HG03575 (cell line): ENCODE results near the gene AHCTF1.
"Not testable (repeated sequence)": the region's sequence is repeated elsewhere in the genome, so short reads cannot be mapped to it uniquely, and the experiment has no call there.

Source experiments
- ATAC-seq: cut with Tn5 transposase; IDR thresholded peaks from one replicate; pipeline ENCODE4 v1.9.1; 2021; ENCODE audit not compliant: unreplicated experiment, insufficient number of reproducible peaks, low FRiP score; ENCODE audit errors: extremely low read depth

The AHCTF1 gene

GRCh38 chr1:246860401-246860800 is 71.3 kb downstream of the AHCTF1 start:
- no peak for ATAC-seq

DNA sequence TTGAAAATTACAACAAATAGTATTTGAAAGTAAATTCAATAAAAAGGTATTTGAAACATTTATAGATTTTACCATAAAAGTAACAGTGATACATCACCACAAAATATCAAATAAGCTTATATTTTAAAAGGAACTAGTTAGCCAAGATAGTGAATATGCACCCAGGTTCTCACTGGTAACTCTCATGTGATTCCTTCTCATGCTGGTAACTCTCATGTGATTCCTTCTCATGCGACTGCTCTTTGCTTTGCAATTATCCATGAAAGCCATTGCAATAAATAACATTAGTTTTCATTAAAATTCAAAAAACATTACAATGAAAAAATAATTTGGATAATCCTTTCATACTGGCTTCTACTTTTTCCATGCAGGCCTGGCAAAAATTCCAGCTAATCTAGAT is 75.4 kb downstream of the AHCTF1 start:
- ATAC-seq: no peak

DNA sequence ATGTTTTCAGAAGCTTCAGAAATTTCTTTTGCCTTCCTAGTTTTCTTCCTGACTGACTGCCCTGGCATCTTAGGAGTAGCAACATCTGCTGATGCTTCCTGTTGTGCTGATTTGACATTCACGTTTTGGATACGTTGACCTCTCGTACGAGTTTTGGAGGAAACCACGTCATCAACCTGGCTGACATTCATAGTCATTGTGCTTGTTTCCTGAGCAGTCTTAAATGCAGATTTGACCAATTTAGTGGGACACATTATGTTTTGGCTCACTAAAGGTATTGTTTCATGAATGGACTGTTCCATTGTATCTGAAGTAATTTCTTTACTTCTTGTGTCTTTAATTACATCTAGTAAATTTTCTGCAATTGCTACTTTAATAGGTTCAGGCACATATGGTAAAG is 81.1 kb downstream of the AHCTF1 start:
- ATAC-seq: not testable (repeated sequence)

DNA sequence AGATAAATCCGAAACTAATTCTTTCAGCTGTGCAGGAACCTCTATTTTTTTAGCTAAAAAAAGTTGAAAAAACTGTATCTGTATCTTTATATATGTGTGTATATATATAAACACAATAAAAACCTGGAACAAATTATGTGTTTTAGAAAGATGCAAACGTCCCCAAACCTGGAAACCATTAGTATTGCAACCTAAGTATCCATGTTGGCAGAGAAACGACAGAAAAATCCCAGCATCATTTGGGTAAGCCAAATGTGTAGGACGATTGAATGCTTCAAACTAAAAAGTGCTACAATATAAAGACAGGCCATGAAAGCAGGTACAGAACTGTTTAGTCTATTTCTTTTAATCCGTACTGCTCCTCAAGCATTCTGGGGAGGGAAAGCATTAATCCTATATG is 87.9 kb downstream of the AHCTF1 start:
- ATAC-seq: no peak

DNA sequence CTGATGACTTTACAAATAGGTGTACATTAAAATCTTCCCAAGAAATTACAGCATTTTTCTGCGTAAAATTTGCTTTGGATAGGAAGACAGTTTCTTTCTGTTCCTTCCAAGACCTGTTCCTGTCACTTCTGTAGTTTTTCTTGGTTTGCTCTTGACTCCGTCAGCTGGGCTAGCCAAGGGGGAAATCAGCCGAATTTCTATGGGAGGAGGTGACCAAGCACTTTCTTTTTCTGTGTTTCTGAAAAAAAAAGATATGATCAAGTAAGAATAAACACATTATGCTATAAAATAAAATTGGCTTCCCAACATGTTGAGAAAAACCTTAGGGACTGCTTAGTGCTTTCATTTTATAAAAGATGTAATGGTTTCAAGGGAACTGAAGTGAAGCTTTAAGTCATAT is 91.0 kb downstream of the AHCTF1 start:
- not testable (repeated sequence) for ATAC-seq

GRCh38 chr1:246838118-246838456 is 93.7 kb downstream of the AHCTF1 start:
- no peak for ATAC-seq

- no peak for ATAC-seq
These were observed 94.2 kb downstream of the AHCTF1 start for GRCh38 chr1:246837418-246838117.

GRCh38 chr1:246836209-246836966 is 95.4 kb downstream of the AHCTF1 start:
- ATAC-seq: no peak

DNA sequence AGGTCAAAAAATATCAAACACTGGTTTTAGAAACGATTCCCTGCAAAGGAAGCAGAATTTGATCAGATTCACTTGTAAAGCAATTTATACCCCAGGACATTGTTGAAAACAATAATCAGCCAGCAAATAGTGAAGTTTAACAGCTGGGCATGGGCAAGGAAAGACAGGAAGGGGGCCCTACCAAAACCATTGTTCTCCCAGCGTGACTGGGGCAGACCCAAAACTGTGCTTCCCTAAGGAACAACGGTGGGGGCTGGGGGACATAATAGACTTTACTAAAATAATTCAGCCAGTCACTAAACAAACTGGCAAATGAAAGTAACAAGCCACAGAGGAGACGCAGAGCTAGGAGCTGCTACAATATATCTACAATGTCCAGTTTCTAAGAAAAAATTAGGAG is 100.2 kb downstream of the AHCTF1 start:
- ATAC-seq: no peak

- ATAC-seq: no peak
These were observed 102.9 kb downstream of the AHCTF1 start for GRCh38 chr1:246828818-246829217.

- no peak for ATAC-seq
These were observed 104.4 kb downstream of the AHCTF1 start for GRCh38 chr1:246827396-246827795.

GRCh38 chr1:246825557-246826175 is 106.1 kb downstream of the AHCTF1 start:
- no peak for ATAC-seq

GRCh38 chr1:246824541-246824940 is 107.2 kb downstream of the AHCTF1 start:
- no peak for ATAC-seq

DNA sequence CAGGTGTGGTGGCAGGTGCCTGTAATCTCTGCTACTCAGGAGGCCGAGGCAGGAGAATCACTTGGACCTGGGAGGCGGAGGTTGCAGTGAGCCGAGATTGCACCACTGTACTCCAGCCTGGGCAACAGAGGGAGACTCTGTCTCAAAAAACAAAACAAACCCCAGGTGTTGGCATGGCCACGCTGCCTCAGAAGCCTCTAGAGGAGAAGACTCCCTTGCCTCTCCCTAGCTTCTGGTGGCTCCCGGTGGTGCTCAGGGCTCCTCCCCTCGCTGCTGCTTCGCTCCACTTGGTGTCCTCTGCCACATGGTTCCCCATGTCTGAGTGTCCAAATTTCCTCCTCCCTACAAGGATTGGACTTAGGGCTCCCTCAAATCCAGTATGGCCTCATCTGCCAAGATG is 109.6 kb downstream of the AHCTF1 start:
- not testable (repeated sequence) for ATAC-seq

DNA sequence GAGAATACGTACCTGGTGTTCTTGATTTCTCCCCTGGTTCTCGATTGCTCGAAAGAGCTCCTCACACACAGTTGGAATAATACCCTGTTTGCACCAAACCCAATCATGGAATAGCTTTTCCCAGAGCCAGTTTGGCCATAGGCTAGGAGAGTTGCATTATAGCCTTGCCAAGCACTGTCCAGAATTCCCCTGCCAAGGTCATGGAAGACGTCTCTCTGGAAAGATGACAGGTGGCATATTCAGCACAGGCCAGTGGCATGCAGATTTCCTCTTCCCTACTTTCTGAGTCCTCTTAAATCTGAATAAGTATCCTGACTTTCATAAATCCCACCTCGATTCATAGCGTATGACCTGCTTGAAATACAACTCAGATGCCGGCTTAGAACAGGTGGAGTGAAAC is 111.1 kb downstream of the AHCTF1 start:
- ATAC-seq: no peak

DNA sequence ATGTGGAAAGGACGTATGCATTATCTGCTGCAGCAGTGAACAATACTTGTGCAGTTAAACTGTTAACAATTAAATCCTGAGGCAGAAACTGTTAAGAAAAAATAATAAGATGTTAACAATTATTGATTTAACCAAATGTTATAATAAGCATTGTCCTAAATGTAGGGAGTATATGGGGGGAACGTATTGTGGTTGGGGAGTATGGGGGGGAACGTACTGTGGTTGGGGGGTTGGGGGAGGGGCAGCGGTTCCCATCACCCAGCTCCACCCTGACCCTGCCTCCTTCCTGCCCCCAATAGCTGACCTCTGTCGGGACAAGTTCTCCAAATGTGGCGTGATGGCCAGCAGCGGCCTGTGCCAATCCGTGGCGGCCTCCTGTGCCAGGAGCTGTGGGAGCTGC is 114.0 kb downstream of the AHCTF1 start:
- not testable (repeated sequence) for ATAC-seq

- ATAC-seq: peak; percentile 84
These were observed 116.0 kb downstream of the AHCTF1 start for GRCh38 chr1:246815693-246816270.

GRCh38 chr1:246814890-246815289 is 116.9 kb downstream of the AHCTF1 start:
- ATAC-seq: no peak

- ATAC-seq: not testable (repeated sequence)
These were observed 118.4 kb downstream of the AHCTF1 start for GRCh38 chr1:246813325-246813724.

DNA sequence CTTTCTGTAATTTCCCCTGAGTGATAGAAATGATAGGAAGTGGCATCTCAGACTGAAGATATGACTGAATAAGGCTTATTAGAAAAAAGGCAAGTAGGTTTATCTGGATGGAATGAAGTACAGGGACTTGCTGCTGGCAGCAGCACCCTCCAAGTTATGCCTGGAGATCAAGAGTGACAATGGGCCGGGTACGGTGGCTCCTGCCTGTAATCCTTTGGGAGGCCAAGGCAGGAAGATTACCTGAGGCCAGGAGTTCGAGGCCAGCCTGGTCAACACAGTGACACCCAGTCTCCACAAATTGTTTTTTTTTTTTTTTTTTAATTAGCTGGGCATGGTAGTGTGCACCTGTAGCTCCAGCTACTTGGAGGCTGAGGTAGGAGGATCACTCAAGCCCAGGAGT is 119.8 kb downstream of the AHCTF1 start:
- no peak for ATAC-seq
